ENCODE measurements around the gene E2F7.

E2F7 gene

DNA sequence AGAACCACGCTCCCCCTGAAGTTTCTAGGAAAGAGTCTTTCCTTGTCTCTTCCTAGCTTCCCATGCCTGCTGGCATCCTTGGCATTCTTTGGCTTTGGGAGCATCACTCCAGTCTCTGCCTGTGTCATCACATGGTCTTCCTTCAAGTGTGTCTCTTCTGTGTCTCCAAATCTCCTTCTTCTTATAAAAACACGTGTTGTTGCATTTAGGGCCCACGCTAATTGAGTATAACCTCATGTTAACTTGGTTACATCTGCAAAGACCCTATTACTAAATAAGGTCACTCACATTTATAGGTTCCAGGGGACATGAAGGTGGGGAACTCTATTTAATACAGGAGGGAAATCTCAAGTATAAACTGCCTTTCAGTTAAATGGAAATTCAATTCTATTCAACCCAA, 63.0 kb downstream of the E2F7 start:
- no peak overlapping the region for H3K4me3 ChIP-seq (ENCODE audit: low read length)
- TF ChIP-seq, protein P1, sequence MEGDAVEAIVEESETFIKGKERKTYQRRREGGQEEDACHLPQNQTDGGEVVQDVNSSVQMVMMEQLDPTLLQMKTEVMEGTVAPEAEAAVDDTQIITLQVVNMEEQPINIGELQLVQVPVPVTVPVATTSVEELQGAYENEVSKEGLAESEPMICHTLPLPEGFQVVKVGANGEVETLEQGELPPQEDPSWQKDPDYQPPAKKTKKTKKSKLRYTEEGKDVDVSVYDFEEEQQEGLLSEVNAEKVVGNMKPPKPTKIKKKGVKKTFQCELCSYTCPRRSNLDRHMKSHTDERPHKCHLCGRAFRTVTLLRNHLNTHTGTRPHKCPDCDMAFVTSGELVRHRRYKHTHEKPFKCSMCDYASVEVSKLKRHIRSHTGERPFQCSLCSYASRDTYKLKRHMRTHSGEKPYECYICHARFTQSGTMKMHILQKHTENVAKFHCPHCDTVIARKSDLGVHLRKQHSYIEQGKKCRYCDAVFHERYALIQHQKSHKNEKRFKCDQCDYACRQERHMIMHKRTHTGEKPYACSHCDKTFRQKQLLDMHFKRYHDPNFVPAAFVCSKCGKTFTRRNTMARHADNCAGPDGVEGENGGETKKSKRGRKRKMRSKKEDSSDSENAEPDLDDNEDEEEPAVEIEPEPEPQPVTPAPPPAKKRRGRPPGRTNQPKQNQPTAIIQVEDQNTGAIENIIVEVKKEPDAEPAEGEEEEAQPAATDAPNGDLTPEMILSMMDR (conservative IDR thresholded peaks at IDR 0.05; ENCODE audit: low read depth, low read length): no peak
- no peak for DNase-seq (ENCODE audit: low read depth)

DNA sequence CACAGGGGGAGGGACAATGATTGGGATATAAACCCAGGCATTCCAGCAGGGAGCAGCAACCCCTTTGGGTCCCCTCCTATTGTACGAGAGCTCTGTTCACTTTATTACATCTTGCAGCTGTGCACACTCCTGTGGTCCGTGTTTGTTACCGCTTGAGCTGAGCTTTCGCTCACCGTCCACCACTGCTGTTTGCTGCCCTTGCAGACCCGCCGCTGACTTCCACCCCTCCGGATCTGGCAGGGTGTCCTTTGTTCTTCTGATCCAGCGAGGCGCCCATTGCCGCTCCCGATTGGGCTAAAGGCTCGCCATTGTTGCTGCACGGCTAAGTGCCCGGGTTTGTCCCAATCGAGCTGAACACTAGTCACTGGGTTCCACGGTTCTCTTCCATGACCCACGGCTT, 64.1 kb downstream of the E2F7 start:
- no peak for DNase-seq (ENCODE audit: low read depth)
- TF ChIP-seq, protein P1 (conservative IDR thresholded peaks at IDR 0.05; ENCODE audit: low read depth, low read length): no peak
- H3K4me3 ChIP-seq (ENCODE audit: low read length): no peak overlapping the region

DNA sequence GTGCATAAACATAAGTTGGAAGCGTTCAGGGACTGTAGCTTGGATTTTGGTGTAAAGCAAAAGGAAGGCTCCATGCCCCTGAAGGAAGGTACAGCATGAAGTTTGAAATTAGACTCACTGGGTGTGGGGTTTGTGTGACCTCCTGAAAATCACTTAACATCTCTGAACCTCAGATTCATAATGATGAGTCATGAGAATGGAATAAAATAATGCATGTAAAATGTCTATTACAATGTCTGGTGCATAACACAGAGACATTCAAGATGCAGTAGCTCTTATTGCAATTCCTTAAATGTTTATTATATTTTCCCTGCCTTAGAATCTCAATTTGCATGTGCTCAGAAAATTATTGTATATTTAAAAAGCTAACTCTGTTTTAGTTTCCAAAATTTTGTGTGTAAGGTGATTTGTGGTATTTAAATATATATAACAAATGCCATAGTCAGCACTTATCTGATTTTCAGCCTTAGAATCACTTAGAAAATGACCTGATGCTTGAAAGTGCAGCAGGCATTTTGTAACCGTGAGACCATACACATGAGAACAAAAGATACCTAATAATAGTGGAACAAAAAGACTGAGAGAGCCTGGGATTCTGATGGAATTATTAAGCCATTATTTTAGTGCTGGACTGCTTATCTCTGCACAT, 66.3 kb downstream of the E2F7 start:
- TF ChIP-seq, protein P1 (conservative IDR thresholded peaks at IDR 0.05; ENCODE audit: low read depth, low read length): no peak
- no peak for DNase-seq (ENCODE audit: low read depth)

DNA sequence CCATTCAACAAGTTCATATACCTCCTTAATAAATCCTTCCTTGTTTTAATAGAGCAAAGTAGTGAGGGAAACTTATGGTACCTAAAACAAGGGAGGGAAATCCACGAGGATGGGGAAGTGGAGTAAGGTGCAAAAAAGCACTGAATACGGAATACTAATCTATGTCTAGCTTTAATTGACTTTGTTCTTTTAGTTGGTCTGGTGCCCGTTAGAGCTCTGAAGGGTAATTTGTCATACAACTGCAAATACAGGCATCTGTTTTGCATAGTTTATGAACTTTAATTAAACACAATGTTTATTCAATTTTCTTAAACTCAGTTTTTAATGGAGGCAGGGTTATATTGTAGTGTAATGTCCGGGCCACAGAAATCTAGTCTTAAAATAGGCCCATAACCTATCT, 67.0 kb downstream of the E2F7 start:
- TF ChIP-seq, protein P1 (conservative IDR thresholded peaks at IDR 0.05; ENCODE audit: low read depth, low read length): no peak
- no peak overlapping the region for H3K4me3 ChIP-seq (ENCODE audit: low read length)
- no peak for DNase-seq (ENCODE audit: low read depth)

More for the DNA sequence above, 66.3 kb downstream of the E2F7 start:
- H3K4me3 ChIP-seq (ENCODE audit: low read length): no peak overlapping the region

DNA sequence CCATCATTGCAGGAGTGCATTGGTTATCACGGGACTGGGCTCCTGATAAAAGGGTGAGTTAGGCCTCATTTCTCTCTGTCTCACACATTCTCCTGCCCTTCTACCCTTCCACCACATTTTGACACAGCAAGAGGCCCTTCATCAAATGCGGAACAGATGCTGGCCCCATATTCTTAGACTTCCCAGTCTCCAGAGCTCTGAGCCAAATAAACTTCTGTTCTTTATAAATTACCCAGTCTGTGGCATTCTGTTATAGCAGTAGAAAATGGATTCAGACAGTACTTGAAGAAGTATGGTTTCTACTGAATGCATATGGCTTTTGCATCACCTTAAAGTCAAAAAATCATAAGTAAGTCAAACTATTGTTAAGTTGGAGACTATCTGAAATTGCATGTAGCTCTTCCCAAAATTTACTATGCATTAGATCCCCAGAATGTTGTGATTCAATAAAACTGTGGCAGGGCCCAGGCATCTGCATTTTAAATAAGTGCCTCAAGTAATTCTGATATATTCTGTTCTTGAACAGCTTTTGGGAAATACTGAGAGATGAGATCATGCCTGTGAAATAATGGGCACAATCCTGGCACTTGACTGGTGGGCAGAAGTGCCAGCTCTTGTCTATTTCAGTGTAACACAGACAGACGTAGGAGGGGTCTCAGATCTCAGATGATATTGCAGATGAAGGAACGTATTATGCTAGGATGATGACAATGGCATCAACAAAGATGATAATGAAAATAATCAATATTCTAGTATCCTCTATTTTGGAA, 68.2 kb downstream of the E2F7 start:
- TF ChIP-seq, protein P1 (conservative IDR thresholded peaks at IDR 0.05; ENCODE audit: low read depth, low read length): no peak
- DNase-seq (ENCODE audit: low read depth): no peak
- no peak overlapping the region for H3K4me3 ChIP-seq (ENCODE audit: low read length)

DNA sequence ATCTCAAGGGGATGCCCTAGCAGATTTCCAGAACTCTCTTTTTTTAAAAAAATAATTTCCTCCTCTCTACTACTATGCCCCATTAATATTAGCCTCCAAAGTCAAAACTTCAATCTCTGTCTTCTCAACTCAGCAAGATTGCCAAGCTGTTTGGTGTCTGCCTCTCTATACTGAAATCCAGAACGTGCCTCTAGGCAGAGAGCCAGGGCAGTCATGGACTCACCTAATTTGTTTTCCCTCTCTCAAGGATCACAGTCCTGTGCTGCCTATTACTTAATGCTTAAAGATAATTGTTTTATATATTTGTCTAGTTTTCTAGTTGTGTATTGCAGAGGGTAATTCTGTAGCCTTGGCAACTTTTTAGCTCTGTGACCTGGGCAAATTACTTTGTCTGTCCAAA, 74.7 kb downstream of the E2F7 start:
- TF ChIP-seq, protein P1 (conservative IDR thresholded peaks at IDR 0.05; ENCODE audit: low read depth, low read length): no peak
- no peak for DNase-seq (ENCODE audit: low read depth)
- no peak overlapping the region for H3K4me3 ChIP-seq (ENCODE audit: low read length)

DNA sequence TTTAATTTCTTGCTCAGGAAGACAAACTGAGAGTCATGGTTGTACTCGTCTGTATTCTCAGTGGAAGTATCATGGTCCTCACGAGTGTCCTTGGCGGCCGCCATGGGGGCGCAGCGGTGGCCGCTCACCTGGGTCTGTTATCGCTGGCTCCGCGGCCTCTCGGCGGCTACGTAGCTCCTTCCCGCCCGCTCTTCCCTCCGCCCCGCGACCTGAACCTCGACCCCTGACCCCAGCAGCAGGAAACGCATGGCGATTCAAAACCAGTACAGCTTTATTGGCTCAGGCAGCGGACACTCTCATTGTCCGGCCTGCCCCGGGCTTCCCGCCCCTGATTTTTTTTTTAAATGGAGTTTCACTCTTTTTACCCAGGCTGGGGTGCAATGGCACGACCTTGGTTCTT, 80.8 kb downstream of the E2F7 start:
- no peak overlapping the region for H3K4me3 ChIP-seq (ENCODE audit: low read length)
- no peak for DNase-seq (ENCODE audit: low read depth)
- TF ChIP-seq, protein P1 (conservative IDR thresholded peaks at IDR 0.05; ENCODE audit: low read depth, low read length): no peak
